CD4-positive, CD25-positive, alpha-beta regulatory T cell (primary cell): ENCODE results near the gene IPO8. TPM values are rescaled to one million over a fixed set of nuclear protein-coding genes. Genes with fewer than 3 reads are reported as not detected.

Source experiments
- ATAC-seq, 2 donors: fragments of 150-1000 bp; cut with Tn5 transposase; one replicate each; pipeline ENCODE4 v1.10.0; 2021; ENCODE audit warnings: low read depth in 2 of 2, moderate number of reproducible peaks in 2 of 2, moderate library complexity in 1 of 2
- DNase-seq, 3 donors: peaks; one replicate each; pipeline versions ENCODE4 v3.0.0 to v3.0.0-alpha.2; 2012 to 2022; ENCODE audit warnings: mixed read lengths in 1 of 3
- H3K27ac ChIP-seq: one replicate; pipeline ENCODE4 v1.7.0; 2013; ENCODE audit warnings: mild to moderate bottlenecking, low read length; ENCODE audit not compliant: insufficient read depth, poor library complexity, severe bottlenecking
- H3K27me3 ChIP-seq: one replicate; pipeline ENCODE4 v1.7.0; 2013; ENCODE audit warnings: low read length; ENCODE audit not compliant: control insufficient read depth, insufficient read depth
- H3K36me3 ChIP-seq: one replicate; pipeline ENCODE4 v1.7.0; 2013; ENCODE audit warnings: mild to moderate bottlenecking, low read length, moderate library complexity; ENCODE audit not compliant: control insufficient read depth, insufficient read depth
- H3K4me1 ChIP-seq: 2 replicates; pipeline ENCODE4 v1.7.0; 2013; ENCODE audit warnings: mild to moderate bottlenecking, low read length; ENCODE audit not compliant: insufficient read depth, control insufficient read depth, poor library complexity, severe bottlenecking
- H3K4me3 ChIP-seq: one replicate; pipeline ENCODE4 v1.7.0; 2013; ENCODE audit warnings: low read depth, mild to moderate bottlenecking, low read length, moderate library complexity
- H3K9me3 ChIP-seq, 2 experiments: 1 replicate in 1 of 2; 2 replicates in 1 of 2; pipeline ENCODE4 v1.7.0; 2013; ENCODE audit warnings: low read length in 2 of 2, mild to moderate bottlenecking in 1 of 2, moderate library complexity in 1 of 2; ENCODE audit not compliant: control insufficient read depth in 2 of 2
- H3K27ac Mint-ChIP-seq, 3 donors: one replicate each; pipeline ENCODE4 v1.8.0; 2020 to 2022; ENCODE audit warnings: mild to moderate bottlenecking in 3 of 3, mixed read lengths in 3 of 3, moderate library complexity in 2 of 3
- H3K27me3 Mint-ChIP-seq: one replicate; pipeline ENCODE4 v1.8.0; 2022; ENCODE audit warnings: mild to moderate bottlenecking, mixed read lengths
- H3K36me3 Mint-ChIP-seq: one replicate; pipeline ENCODE4 v1.8.0; 2020; ENCODE audit warnings: mixed read lengths
- H3K4me1 Mint-ChIP-seq, 4 donors: one replicate each; pipeline ENCODE4 v1.8.0; 2020 to 2022; ENCODE audit warnings: mixed read lengths in 4 of 4, mild to moderate bottlenecking in 1 of 4
- H3K4me3 Mint-ChIP-seq, 4 donors: one replicate each; pipeline ENCODE4 v1.8.0; 2020 to 2022; ENCODE audit warnings: mild to moderate bottlenecking in 4 of 4, mixed read lengths in 4 of 4, moderate library complexity in 3 of 4
- H3K9me3 Mint-ChIP-seq, 7 donors: one replicate each; pipeline ENCODE4 v1.8.0; 2020 to 2022; ENCODE audit warnings: mixed read lengths in 7 of 7, mild to moderate bottlenecking in 3 of 7, moderate library complexity in 2 of 7
- polyA plus RNA-seq, 4 donors: library from polyadenylated mRNA; unstranded; fragments of 300-500 nt; fragmentation: Illumina TruSeq; gene quantifications; one replicate each; pipeline ENCODE4 v1.2.3, GENCODE V29; 2021
- total RNA-seq: library from RNA; stranded (reverse); gene quantifications from one replicate; pipeline ENCODE4 v1.2.3, GENCODE V29; 2022

Gene IPO8
- total and polyA plus RNA-seq, 5 donors from 2014 or later, result 13.8 to 30.4 (median 18.9) TPM

DNA sequence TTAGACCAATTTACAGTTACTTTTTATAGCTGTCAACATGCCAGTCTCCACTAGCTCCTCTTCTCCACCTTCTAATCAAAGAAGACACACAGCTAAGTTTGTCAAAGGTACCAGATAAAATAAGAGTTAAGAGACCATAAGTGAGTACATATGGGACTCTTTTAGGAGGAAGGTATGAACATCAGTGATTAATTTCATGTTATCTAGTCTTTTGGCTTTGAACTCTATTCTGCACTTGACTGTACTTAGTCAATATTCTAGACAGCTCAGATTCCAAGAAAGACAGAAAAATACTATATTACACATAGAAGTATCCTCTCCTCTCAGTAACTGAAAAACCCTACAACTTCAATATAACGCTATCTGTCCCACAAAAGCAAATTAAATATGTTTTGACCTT lies 31.0 kb upstream of the IPO8 start:
- no peak overlapping the region for H3K4me3 ChIP-seq
- Mint-ChIP-seq H3K27me3 (no peaks in the 10 kb centered on the region), H3K4me3 (no peak overlapping the region), H3K27ac (no peak overlapping the region), H3K9me3 (no peaks in the 10 kb centered on the region), H3K4me1 (peaks cover 8 to 22% (median 10%) of the 10 kb centered on the region in 4 donors), H3K36me3 (peaks cover 46% of the 10 kb centered on the region)
- no peaks in the 10 kb centered on the region for H3K27me3 ChIP-seq
- H3K9me3 ChIP-seq, result no peaks in the 10 kb centered on the region
- ATAC-seq (no peak), DNase-seq (no peak)
- H3K36me3 ChIP-seq, result peaks cover 32% of the 10 kb centered on the region
- no peak overlapping the region for H3K27ac ChIP-seq
- H3K4me1 ChIP-seq, result no peaks in the 10 kb centered on the region

DNA sequence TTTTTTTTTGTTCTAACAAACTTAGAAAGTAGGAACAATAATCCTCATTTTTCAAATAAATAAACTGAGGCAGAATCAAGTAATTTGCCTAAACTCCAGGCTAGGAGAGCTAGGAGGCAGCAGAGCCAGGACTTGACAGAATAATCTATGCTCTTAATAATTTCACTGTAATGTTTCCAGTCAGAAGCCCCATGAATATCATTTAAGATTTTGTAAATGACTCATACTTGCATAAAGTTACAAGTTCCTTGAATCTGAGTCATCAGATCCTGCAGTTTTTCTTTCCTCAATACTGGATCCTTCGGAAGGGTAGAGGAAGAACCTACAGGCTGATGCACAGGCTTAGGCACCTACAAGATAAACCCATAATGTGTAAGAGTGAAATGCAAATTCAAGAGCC lies 30.1 kb upstream of the IPO8 start:
- Histone ChIP-seq H3K9me3 (no peaks in the 10 kb centered on the region), H3K27ac (no peak overlapping the region), H3K4me3 (no peak overlapping the region), H3K4me1 (no peaks in the 10 kb centered on the region), H3K36me3 (peaks cover 39% of the 10 kb centered on the region), H3K27me3 (no peaks in the 10 kb centered on the region)
- Mint-ChIP-seq H3K4me3 (no peak overlapping the region), H3K36me3 (peaks cover 54% of the 10 kb centered on the region), H3K27me3 (no peaks in the 10 kb centered on the region), H3K4me1 (peaks cover 8 to 19% (median 10%) of the 10 kb centered on the region in 4 donors), H3K27ac (peak overlapping the region in 1 of 3 donors; percentile 26), H3K9me3 (no peaks in the 10 kb centered on the region)
- DNase-seq, result no peak
- ATAC-seq, result no peak

DNA sequence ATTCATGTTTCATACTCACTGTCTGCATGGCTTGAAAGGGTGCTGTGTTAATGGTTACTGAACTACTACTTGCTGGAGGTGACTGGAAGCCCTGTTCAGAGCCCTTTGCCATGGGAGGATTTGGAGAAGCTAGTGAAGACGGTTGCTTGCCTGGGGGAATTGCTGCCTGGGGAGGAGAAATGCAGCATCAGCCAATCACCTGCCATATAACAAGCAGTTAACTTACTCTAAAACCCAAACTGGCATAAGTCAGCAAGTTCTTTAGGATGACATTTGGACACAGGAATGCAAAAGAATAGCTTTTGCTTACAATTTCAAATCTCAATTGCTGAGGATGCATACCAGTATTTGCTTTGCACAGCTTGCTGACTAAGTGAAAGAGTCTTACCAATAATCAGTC lies 23.4 kb upstream of the IPO8 start:
- Histone ChIP-seq H3K36me3 (peaks cover 47% of the 10 kb centered on the region), H3K27me3 (no peaks in the 10 kb centered on the region), H3K9me3 (no peaks in the 10 kb centered on the region), H3K4me3 (no peak overlapping the region), H3K27ac (no peak overlapping the region), H3K4me1 (no peaks in the 10 kb centered on the region)
- peaks cover 0 to 4% (median under 1%) of the 10 kb centered on the region in 4 donors for H3K4me1 Mint-ChIP-seq
- peaks cover 60% of the 10 kb centered on the region for H3K36me3 Mint-ChIP-seq
- H3K4me3 Mint-ChIP-seq, result no peak overlapping the region
- H3K27me3 Mint-ChIP-seq, result no peaks in the 10 kb centered on the region
- DNase-seq (no peak), ATAC-seq (no peak)
- H3K9me3 Mint-ChIP-seq, result no peaks in the 10 kb centered on the region
- H3K27ac Mint-ChIP-seq, result no peak overlapping the region

DNA sequence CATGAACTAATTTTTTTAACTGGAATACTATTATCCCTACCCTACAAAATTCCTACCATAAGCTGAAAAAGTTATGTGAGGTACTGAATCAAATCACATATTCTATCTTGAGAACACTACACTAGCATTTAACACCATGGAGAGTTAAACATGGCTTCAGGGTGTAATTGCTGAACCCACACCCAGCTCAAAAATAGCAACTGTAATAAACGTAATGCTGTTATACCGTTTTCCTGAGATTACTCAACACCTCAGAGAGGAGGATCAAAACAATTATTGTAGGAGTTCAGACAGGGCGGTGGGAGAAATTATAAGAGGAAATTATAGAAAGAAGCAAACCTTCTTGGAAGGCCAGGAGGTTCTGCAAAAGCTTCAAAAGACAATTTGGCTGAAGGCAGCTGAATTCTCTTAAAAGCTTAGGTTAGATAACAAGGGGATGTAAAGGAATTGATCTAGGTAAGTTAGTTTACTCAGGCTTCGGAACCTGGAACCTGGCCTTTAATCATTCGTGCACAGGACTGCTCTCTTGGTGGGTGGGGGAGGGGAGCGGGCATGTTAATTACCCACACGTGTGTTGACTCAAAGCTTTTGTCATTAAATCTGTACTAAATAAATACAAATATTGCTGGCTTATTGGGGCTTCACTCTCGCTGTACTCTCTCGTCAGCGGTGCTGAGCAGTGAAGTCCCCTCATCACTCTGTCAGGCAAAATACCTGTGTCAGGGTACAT lies 12.1 kb upstream of the IPO8 start:
- Mint-ChIP-seq H3K27ac (no peak overlapping the region), H3K4me1 (no peaks in the 10 kb centered on the region), H3K9me3 (no peaks in the 10 kb centered on the region), H3K4me3 (no peak overlapping the region), H3K27me3 (no peaks in the 10 kb centered on the region), H3K36me3 (peaks cover 18% of the 10 kb centered on the region)
- no peak for ATAC-seq
- no peak overlapping the region for H3K27ac ChIP-seq
- H3K36me3 ChIP-seq, result peaks cover 9% of the 10 kb centered on the region
- H3K4me3 ChIP-seq, result no peak overlapping the region
- no peaks in the 10 kb centered on the region for H3K9me3 ChIP-seq
- H3K4me1 ChIP-seq, result no peaks in the 10 kb centered on the region
- DNase-seq, result no peak
- no peaks in the 10 kb centered on the region for H3K27me3 ChIP-seq

DNA sequence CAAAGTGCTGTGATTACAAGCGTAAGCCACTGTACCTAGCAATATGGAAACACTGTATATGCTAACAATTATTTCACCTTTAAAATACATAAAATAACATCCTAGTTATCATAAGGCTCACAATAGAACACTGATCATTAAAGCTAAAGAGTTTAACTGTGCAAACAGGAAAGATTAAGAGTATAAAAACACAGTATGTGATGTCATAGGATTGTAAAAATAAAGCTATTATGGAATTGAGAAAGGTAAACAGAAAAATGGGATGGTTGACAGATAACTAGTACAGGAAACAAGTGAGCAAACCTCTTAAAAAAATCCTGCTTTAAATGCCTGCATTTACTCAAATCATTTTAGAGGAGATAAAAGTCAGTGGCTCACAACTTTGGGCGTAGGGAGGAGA lies 10.8 kb upstream of the IPO8 start:
- Mint-ChIP-seq H3K4me1 (no peaks in the 10 kb centered on the region), H3K27ac (no peak overlapping the region), H3K27me3 (no peaks in the 10 kb centered on the region), H3K4me3 (no peak overlapping the region), H3K36me3 (peaks cover 15% of the 10 kb centered on the region), H3K9me3 (no peaks in the 10 kb centered on the region)
- no peaks in the 10 kb centered on the region for H3K4me1 ChIP-seq
- DNase-seq, result no peak
- H3K27ac ChIP-seq, result no peak overlapping the region
- H3K36me3 ChIP-seq, result peaks cover 8% of the 10 kb centered on the region
- no peak overlapping the region for H3K4me3 ChIP-seq
- H3K27me3 ChIP-seq, result no peaks in the 10 kb centered on the region
- no peaks in the 10 kb centered on the region for H3K9me3 ChIP-seq
- ATAC-seq, result no peak

DNA sequence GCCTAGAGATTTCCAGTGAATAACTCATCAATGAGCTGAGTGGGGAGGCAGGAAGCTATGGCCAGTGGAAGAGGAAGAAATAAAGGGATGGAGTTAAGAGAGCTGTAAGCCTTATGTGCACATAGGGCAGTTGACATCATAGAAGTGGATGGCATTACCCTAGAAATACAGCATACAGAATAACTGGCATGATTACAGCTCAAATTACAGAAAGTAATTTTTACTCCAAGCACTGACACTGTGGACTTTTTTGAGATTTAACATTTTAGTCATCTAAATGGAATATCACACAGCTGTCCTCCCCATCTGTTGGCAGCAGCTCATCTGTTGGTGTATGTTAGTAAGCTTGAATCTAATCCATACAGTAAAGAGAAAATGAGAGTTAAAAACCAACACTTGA lies 5.4 kb upstream of the IPO8 start:
- no peaks in the 10 kb centered on the region for H3K36me3 ChIP-seq
- H3K4me3 ChIP-seq, result no peak overlapping the region
- no peaks in the 10 kb centered on the region for H3K9me3 ChIP-seq
- ATAC-seq, result no peak
- H3K4me1 ChIP-seq, result peaks cover 6% of the 10 kb centered on the region
- DNase-seq, result no peak
- H3K27ac ChIP-seq, result no peak overlapping the region
- no peaks in the 10 kb centered on the region for H3K9me3 Mint-ChIP-seq
- H3K4me1 Mint-ChIP-seq, result peaks cover 2 to 9% (median 6%) of the 10 kb centered on the region in 4 donors
- no peak overlapping the region for H3K27ac Mint-ChIP-seq
- no peak overlapping the region for H3K4me3 Mint-ChIP-seq
- peaks cover 5% of the 10 kb centered on the region for H3K27me3 Mint-ChIP-seq
- H3K27me3 ChIP-seq, result peaks cover 2% of the 10 kb centered on the region
- no peaks in the 10 kb centered on the region for H3K36me3 Mint-ChIP-seq

DNA sequence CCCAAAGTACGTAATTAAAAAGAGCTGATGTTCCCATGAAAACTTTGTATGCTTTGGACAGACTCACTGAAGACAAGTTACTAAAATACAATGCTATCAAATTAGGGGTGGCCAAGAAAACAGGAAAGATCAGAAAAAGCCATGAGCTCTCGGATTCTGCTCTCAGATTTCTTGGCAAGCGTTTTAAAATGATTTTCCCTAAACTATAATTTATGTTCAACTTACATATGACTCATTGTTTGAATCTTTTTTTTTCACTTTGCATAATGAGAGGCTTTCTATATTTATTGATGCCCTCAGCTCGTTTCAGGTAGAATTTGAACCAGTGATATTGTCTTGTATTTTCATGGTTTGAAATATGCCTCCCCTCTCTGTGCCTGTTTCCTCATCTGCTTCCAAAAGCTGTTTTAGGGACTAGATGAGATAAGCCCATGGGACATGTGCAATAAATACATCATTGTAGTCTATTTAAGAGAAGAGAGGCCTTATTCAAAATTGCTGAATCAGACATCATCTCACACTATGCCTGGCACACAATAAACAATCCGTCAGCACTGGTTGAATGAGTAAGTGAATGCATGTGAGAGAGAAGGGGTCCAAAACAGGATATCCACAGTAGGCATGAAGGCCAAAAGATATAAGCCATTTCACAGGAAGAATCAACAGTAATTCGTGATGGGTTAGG lies 4.7 kb upstream of the IPO8 start:
- H3K9me3 Mint-ChIP-seq, result no peaks in the 10 kb centered on the region
- H3K27ac ChIP-seq, result no peak overlapping the region
- H3K36me3 ChIP-seq, result no peaks in the 10 kb centered on the region
- H3K4me1 Mint-ChIP-seq, result peaks cover 3 to 15% (median 8%) of the 10 kb centered on the region in 4 donors
- H3K36me3 Mint-ChIP-seq, result no peaks in the 10 kb centered on the region
- no peak for DNase-seq
- no peaks in the 10 kb centered on the region for H3K9me3 ChIP-seq
- no peak for ATAC-seq
- peaks cover 2% of the 10 kb centered on the region for H3K27me3 ChIP-seq
- peak overlapping the region in 1 of 4 donors; percentile 59 for H3K4me3 Mint-ChIP-seq
- H3K4me3 ChIP-seq, result no peak overlapping the region
- H3K27me3 Mint-ChIP-seq, result peaks cover 5% of the 10 kb centered on the region
- no peak overlapping the region for H3K27ac Mint-ChIP-seq
- peaks cover 6% of the 10 kb centered on the region for H3K4me1 ChIP-seq

DNA sequence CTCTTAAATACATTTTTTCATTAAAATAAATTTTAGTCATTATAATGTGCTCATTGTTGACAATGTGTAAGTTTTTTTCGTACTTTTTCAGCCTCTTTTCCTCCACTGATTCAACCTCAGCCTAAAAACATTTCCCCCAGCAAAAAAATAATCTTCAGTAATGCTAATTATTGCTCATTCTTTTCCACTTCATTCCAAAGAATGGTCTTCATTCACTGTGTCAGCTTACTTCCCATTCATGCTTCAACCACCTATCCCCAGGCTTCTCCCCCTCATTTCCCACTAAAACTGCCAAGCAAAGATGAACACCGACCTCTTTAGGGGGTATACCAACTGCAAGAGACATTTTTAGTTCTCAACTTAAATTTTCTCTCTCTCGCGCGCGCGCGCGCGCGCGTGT lies 2.7 kb upstream of the IPO8 start:
- DNase-seq, result no peak
- peak overlapping the region in 3 of 4 donors; percentile 31 to 86 (median 46) for H3K4me3 Mint-ChIP-seq
- H3K27me3 Mint-ChIP-seq, result peaks cover 5% of the 10 kb centered on the region

More for the DNA sequence above, 2.7 kb upstream of the IPO8 start:
- H3K9me3 ChIP-seq, result no peaks in the 10 kb centered on the region
- H3K27ac ChIP-seq, result no peak overlapping the region
- peaks cover 26% of the 10 kb centered on the region for H3K4me1 ChIP-seq
- peaks cover 2% of the 10 kb centered on the region for H3K27me3 ChIP-seq
- Mint-ChIP-seq H3K4me1 (peaks cover 11 to 32% (median 21%) of the 10 kb centered on the region in 4 donors), H3K27ac (no peak overlapping the region), H3K36me3 (no peaks in the 10 kb centered on the region), H3K9me3 (no peaks in the 10 kb centered on the region)
- no peak for ATAC-seq
- no peaks in the 10 kb centered on the region for H3K36me3 ChIP-seq
- no peak overlapping the region for H3K4me3 ChIP-seq
